K562 (cell line): ENCODE data around the gene BCAS4. TPM values are rescaled to one million over a fixed set of nuclear protein-coding genes. Genes with fewer than 3 reads are reported as not detected.

Experiments used
- REST ChIP-seq, 2 experiments: fragments of 450-650 bp; formaldehyde crosslinking in 1 of 2; IDR thresholded peaks; 2 replicates each; pipeline versions ENCODE4 v1.4.0 to v1.6.1; 2014 to 2020; ENCODE audit warnings: mild to moderate bottlenecking in 2 of 2, borderline replicate concordance in 1 of 2, low read depth in 1 of 2
- polyA plus RNA-seq, 8 experiments: library from polyadenylated mRNA; depleted of rRNA in 4 of 8; stranded (reverse) in 5 of 8; unstranded in 3 of 8; fragments of >200 nt; fragmentation: Nextera tagmentation in 2 of 8; fragmentation: Illumina TruSeq in 1 of 8; extraction: Ambion mirVana in 2 of 8; extraction: Trizol in 1 of 8; gene quantifications; 2 replicates each; pipeline versions ENCODE4 v1.2.1 to v1.2.3, GENCODE V29; 2011 to 2014; ENCODE audit warnings: inconsistent platforms in 1 of 8, missing spikeins in 1 of 8
- total RNA-seq, 7 experiments: library from RNA; depleted of rRNA in 6 of 7; stranded (reverse); fragments of >200 nt in 6 of 7; fragmentation: Illumina TruSeq in 2 of 7; extraction: Trizol in 2 of 7; gene quantifications; 2 replicates each; pipeline versions ENCODE4 v1.2.1 to v1.2.3, GENCODE V29; 2011 to 2021; ENCODE audit warnings: low replicate concordance in 1 of 7

BCAS4 gene
- total and polyA plus RNA-seq, 9 of the 15 experiments (the other 6 are each of a cell fraction or from before 2014, with no cell fraction given), result 0.15 to 2.3 (median 0.47) TPM

GRCh38 chr20:50790651-50791277 is 4.1 kb upstream of the BCAS4 start (continued):
- peak; percentile 100 for TF ChIP-seq REST (IDR thresholded peaks at IDR 0.05; ENCODE audit: borderline replicate concordance)
- no peak; the same call in 1 of the 2 replicates for TF ChIP-seq REST (CRISPR knock-in tag; IDR thresholded peaks at IDR 0.05; ENCODE audit: low read depth)
